Measurements from ENCODE around the gene CEACAM7. TPM values are rescaled to one million over a fixed set of nuclear protein-coding genes. Genes with fewer than 3 reads are reported as not detected.

Gene CEACAM7
- total RNA-seq, 1 experiment from 2014 or later, result not detected

GRCh38 chr19:41702171-41702651, 14.1 kb upstream of the CEACAM7 start:
- RAD21 ChIA-PET (ENCODE audit: low non-redundant PET in 1 of 2, low total read pairs in 2 of 2, uncharacterized antibody in 2 of 2, unreplicated experiment in 2 of 2), result no interaction called here

More at GRCh38 chr19:41702171-41702651, 14.1 kb upstream of the CEACAM7 start:
- no peaks in the 10 kb centered on the region for H3K9me3 ChIP-seq (ENCODE audit: control insufficient read depth in 1 of 2, insufficient read depth in 1 of 2, low read depth in 1 of 2, low read length in 2 of 2)
- peaks cover 48% of the 10 kb centered on the region; the same call in 1 of the 2 replicates for H3K27me3 ChIP-seq (ENCODE audit: insufficient read depth, low read length)
- H3K4me3 ChIP-seq (replicated peaks in 1 of 2; ENCODE audit: low read depth in 1 of 2, low read length in 2 of 2), result no peak overlapping the region
- no peaks in the 10 kb centered on the region for H4K20me1 ChIP-seq (ENCODE audit: insufficient read depth)
- no peak for ATAC-seq
- no peak overlapping the region for H3K27ac ChIP-seq (ENCODE audit: low read depth, low read length)
- ChIA-PET POLR2A (interaction anchor here (1.1 kb wide), 1 partner anchor 9 kb away, joined by 3 read pairs; no protein-coding TSS in a partner anchor), CTCF (interaction anchor here (1.0 to 2.2 kb wide), 7 partner anchors 11 to 61 kb away, joined by 3 to 11 read pairs (median 4); partner anchors contain the start of gene CEACAM7)
- no TSS peak for BruUV-seq (replicated peaks)
- H3K79me2 ChIP-seq (ENCODE audit: insufficient read depth, low read length), result no peaks in the 10 kb centered on the region
- TF ChIP-seq EZH2 (IDR thresholded peaks at IDR 0.05) (no peak), ELF1 (IDR thresholded peaks at IDR 0.05; ENCODE audit: borderline replicate concordance, low read depth) (no peak), ZFX (IDR thresholded peaks at IDR 0.05) (no peak), SIN3A (IDR thresholded peaks at IDR 0.05; ENCODE audit: low read depth) (no peak), EZH2phosphoT487 (IDR thresholded peaks at IDR 0.05; ENCODE audit: borderline replicate concordance) (no peak), POLR2AphosphoS5 (IDR thresholded peaks at IDR 0.05; ENCODE audit: low read depth, low read length) (no peak), EGR1 (IDR thresholded peaks at IDR 0.05; ENCODE audit: low read depth) (no peak), TCF7L2 (IDR thresholded peaks at IDR 0.05; ENCODE audit: borderline replicate concordance, extremely low read depth, insufficient read depth, insufficient read length) (no peak), REST (IDR thresholded peaks at IDR 0.05; ENCODE audit: low read depth) (no peak), FOSL1 (IDR thresholded peaks at IDR 0.05; ENCODE audit: low read depth) (no peak), JUND (IDR thresholded peaks at IDR 0.05) (no peak), ZNF274 (IDR thresholded peaks at IDR 0.05; ENCODE audit: low read depth, low read length) (no peak)
- no peaks in the 10 kb centered on the region for H3K9me2 ChIP-seq (ENCODE audit: insufficient read depth)
- no peaks in the 10 kb centered on the region for H3K36me3 ChIP-seq (ENCODE audit: control insufficient read depth in 1 of 2, insufficient read depth in 2 of 2, low read length in 2 of 2)
- no peak overlapping the region for H3K4me2 ChIP-seq (ENCODE audit: low read length)
- H2AFZ ChIP-seq (ENCODE audit: low read depth, low read length, poor library complexity, severe bottlenecking), result no peak overlapping the region
- H3K9ac ChIP-seq (ENCODE audit: low read length), result no peak overlapping the region
- peaks cover 0 to 11% of the 10 kb centered on the region in 2 experiments; a peak in 2 of 4 replicates for H3K4me1 ChIP-seq (ENCODE audit: control insufficient read depth in 1 of 2, insufficient read depth in 2 of 2, low read length in 2 of 2)
- DNase-seq (ENCODE audit: low read depth, low spot score), result no peak
- intact Hi-C loops (cut with micrococcal nuclease), result loop anchor here (10.0 kb wide), 1 partner anchor 253 kb away; the partner anchor contains the start of gene RABAC1
